ENCODE results near the gene CNTFR. TPM values are rescaled to one million over a fixed set of nuclear protein-coding genes. Genes with fewer than 3 reads are reported as not detected.

CNTFR gene
- total RNA-seq, 3 donors from 2014 or later, result 1.5 to 14.5 (median 7.7) TPM

DNA sequence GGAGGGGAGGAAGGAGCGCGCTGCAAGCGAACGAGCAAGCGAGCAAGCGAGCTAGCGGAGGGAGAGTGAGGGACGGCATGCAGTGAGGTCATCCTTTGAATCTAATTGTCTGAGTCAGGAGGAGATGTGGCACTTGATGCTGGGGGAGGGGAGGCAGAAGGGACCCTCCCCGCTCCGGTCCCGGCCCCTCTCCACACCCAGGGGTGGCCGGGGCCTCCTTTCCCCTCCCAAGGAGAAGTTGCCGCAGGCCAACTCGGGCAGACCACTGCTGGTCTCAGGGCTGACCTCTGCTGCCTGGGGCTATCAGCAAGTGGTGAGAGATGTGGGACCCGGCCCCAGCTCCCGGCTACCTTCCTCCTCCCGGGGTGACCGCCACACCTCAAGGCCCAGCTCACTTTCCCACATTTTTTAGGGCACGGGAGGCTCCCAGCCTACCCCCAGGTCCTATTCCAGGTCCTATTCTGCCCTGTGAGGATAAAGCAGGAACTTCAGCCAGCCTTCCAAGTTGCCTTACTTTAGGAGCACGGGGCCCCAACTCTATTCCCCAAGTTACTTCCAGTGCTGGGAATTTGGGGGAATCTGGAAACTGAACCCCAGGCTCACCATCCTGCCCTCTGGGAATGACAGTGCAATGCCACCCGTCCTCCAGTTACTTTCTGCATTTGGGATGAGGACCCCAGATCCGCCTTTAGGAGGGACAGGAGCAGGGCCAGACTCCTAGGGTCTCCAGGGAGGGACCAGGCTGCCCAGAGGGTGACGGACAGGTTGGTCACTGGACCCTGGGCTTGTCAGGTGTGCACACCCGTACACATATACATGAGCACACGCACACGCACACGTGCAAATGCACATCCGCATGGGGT lies 11.1 kb downstream of the CNTFR start:
- Histone ChIP-seq H3K36me3 (ENCODE audit: low read depth) (no peaks in the 10 kb centered on the region), H3K4me1 (ENCODE audit: low read depth) (peaks cover 14% of the 10 kb centered on the region), H3K9me3 (no peaks in the 10 kb centered on the region), H3K4me3 (no peak overlapping the region)
- ATAC-seq (no peak), DNase-seq (no peak)
- intact Hi-C loops (cut with DNase I, micrococcal nuclease), result no loop called here
- TF ChIP-seq, protein P1, sequence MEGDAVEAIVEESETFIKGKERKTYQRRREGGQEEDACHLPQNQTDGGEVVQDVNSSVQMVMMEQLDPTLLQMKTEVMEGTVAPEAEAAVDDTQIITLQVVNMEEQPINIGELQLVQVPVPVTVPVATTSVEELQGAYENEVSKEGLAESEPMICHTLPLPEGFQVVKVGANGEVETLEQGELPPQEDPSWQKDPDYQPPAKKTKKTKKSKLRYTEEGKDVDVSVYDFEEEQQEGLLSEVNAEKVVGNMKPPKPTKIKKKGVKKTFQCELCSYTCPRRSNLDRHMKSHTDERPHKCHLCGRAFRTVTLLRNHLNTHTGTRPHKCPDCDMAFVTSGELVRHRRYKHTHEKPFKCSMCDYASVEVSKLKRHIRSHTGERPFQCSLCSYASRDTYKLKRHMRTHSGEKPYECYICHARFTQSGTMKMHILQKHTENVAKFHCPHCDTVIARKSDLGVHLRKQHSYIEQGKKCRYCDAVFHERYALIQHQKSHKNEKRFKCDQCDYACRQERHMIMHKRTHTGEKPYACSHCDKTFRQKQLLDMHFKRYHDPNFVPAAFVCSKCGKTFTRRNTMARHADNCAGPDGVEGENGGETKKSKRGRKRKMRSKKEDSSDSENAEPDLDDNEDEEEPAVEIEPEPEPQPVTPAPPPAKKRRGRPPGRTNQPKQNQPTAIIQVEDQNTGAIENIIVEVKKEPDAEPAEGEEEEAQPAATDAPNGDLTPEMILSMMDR (IDR thresholded peaks at IDR 0.05), result no peak

- Histone ChIP-seq H3K9me3 (no peaks in the 10 kb centered on the region), H3K36me3 (ENCODE audit: low read depth) (no peaks in the 10 kb centered on the region), H3K4me3 (no peak overlapping the region), H3K4me1 (ENCODE audit: low read depth) (peaks cover 14% of the 10 kb centered on the region)
- intact Hi-C loops (cut with DNase I, micrococcal nuclease), result no loop called here
- TF ChIP-seq, protein P1 (IDR thresholded peaks at IDR 0.05), result no peak
- no peak for DNase-seq
- no peak for ATAC-seq
Measured at GRCh38 chr9:34577400-34578240, 11.9 kb downstream of the CNTFR start.

DNA sequence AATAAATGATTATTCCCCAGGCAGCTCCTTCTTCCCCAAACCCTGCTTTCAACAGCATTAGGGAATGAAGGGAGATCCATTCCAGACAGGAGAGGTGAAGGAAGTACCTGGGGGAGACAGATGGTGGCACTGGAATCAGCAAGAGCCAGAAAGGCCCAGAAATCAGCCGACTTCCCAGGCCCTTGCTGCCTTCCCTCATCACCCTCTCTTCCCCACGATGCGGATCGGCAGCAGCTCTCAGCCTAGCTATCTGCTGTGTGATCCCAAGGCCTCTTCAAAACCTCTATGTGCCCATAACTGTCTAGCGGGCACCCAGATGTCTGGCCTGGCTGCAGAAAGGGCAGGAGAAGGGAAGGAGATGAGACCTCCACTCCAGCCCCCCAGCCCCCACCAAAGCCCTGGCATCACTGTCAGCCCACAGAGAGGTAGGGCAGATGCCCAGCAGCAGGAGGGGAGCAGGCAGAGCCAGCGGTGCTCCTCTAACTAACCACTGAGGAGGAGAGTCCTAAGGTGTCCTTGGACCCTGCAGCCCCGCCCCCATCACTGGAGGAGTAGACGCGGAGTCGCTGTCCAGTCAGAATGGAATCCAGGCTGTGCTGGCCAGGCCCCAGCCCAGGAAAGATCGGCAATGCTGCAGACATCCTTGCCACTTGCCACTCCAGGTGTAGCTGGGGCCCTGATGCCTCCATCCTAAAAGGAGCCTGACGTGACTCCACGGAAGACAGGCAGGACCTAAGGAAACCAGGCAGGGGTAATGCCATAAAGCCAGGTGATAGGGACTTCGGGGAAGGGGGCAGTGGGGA lies 12.7 kb downstream of the CNTFR start:
- DNase-seq (peak in 1 of 3 donors; percentile 45), ATAC-seq (no peak)
- H3K4me1 ChIP-seq (ENCODE audit: low read depth), result peaks cover 14% of the 10 kb centered on the region
- no peaks in the 10 kb centered on the region for H3K36me3 ChIP-seq (ENCODE audit: low read depth)
- no peak overlapping the region for H3K4me3 ChIP-seq
- intact Hi-C loops (cut with DNase I, micrococcal nuclease), result no loop called here
- no peaks in the 10 kb centered on the region for H3K9me3 ChIP-seq
- TF ChIP-seq, protein P1 (IDR thresholded peaks at IDR 0.05), result no peak

DNA sequence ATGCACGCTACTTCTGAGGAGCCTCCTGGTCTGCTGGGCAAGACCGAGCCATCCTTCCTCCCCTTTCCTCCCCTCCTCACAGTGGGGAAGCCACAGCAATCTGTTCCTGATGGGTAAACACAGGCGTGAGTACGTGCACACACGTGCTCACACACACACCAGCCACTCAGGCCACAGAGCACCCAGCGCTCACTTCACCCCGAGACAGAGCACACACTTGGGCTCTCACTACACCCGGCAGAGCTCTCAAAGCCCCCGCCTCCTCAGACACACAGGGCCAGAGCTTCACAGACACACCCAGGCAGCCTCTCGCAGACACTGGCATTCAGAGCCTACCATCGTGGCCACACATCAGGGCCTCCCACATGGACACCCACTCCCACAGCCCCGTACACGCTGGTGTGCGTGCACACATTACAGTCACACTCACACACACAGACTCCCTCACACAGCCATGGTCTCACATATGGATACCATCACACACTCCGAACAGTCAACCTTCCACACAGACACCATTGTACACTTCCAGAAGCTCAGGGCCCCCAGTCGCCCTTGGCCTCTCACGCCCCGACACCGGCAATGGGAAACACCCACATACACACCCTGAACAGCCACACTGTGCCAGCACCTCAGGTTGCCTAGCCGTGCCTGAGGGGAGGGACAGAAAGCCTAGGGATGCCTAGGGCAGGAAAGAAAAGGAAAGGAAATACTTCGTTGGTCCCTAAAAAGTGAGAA lies 13.5 kb downstream of the CNTFR start:
- peak in 2 of 3 donors; percentile 55 to 68 for DNase-seq

More for the DNA sequence above, 13.5 kb downstream of the CNTFR start:
- Histone ChIP-seq H3K9me3 (no peaks in the 10 kb centered on the region), H3K36me3 (ENCODE audit: low read depth) (no peaks in the 10 kb centered on the region), H3K4me1 (ENCODE audit: low read depth) (peaks cover 17% of the 10 kb centered on the region), H3K4me3 (no peak overlapping the region)
- TF ChIP-seq, protein P1 (IDR thresholded peaks at IDR 0.05), result no peak
- peak; percentile 55 for ATAC-seq
- intact Hi-C loops (cut with DNase I, micrococcal nuclease), result no loop called here
